Effector CD4-positive, alpha-beta T cell (primary cell): ENCODE results near the gene FLNB.

Experiments used
- DNase-seq: peaks from one replicate; pipeline ENCODE4 v3.0.0-alpha.2; 2020

Gene FLNB

DNA sequence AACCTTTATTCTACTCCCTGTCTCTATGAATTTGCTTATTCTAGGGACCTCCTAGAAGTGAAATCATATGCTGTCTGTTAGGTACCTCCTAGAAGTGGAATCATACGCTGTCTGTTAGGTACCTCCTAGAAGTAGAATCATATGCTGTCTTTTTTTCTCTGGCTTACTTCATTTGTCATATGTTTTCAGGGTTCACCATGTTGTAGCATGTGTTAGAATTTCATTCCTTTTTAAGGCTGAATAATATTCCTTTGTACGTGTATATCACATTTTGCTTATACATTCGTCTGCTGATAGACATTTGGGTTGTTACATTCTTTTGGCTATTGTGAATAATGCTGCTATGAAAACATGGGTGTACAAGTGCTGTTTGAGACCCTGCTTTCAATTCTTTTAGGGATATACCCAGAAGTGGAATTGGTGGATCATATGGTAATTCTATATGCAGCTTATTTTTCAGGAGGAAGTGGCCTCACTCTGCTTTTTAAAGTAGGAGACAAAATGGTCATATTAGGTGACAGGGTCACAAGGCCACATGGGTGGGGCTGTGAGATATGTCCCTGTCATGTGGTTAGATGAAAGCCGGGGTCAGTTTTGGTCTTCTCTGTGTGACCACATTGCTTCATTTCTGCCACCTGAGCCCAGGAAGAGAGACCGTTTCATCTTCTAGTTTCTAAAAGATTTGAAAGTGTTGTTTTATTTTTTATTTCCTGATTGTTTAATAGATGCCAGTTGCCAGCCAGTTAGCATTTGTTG lies 76.7 kb downstream of the FLNB start:
- no peak for DNase-seq

DNA sequence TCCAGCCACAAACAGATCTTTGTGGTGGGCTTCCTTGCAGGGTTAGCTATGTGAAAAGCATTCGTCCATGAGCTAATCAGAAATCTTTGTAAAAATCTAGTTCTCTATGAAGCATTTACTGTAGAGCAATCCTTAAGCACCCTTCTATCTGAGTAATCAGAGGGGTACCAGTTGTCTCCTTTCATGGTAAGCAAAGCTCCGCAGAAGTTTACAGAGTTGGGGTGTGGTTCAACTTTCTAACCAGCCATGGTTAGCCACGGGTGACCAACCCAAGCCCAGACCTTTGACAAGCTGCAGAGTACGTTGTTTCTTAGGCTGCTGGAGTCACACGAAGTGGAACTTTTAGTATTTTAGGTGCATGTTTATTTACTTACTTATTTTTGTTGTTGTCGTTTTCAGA lies 77.4 kb downstream of the FLNB start:
- no peak for DNase-seq

DNA sequence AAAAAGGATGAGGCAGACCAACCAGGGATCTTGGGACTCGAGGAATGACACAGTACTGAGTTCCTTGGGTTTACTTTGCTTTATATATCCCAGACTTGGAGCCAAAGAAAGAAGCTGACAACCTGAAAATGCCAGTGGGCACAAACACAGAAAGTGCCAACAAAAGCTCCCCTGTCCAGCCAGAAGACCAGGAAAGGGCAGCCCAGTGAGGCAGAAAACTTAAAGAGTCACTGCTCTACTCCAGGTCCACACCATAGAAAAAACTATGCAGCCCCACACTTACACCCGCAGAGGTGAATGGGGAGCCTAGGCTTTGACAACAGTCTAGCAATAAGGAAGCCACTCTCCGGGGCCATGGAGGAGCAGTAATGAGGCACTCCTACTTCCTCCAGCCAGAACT lies 80.3 kb downstream of the FLNB start:
- no peak for DNase-seq

DNA sequence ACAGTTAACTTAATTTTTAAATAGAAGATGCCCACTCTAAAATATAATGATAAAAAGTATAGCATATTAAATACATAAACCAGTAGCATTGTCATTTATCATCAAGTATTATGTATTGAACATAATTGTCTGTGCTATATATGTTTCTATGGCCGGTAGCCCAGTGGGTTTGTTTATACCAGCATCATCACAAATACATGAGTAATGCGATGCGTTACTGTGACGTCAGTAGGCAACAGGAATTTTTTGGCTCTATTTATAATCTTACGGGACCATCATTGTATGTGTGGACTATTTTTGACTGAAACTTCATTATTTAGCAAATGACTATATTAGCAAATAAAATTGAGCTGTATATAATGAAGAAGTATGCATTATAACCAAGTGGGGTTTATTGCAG lies 82.1 kb downstream of the FLNB start:
- DNase-seq = no peak

DNA sequence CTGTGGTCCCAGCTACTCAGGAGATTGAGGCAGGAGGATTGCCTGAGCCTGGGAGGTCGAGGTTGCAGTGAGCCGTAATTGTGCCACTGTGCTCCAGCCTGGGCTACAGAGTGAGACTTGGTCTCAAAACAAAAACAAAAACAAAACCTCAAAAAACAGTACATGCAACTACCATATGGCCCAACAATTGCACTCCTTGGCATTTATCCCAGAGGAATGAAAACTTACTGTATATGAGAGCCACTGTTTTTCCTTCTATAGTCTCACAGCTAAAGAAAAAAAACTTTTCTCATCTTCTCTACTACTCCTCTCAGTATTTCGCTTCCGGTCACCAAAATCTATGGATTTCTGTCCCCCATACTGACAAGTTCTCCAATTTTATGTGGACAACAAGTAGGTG lies 84.3 kb downstream of the FLNB start:
- no peak for DNase-seq

DNA sequence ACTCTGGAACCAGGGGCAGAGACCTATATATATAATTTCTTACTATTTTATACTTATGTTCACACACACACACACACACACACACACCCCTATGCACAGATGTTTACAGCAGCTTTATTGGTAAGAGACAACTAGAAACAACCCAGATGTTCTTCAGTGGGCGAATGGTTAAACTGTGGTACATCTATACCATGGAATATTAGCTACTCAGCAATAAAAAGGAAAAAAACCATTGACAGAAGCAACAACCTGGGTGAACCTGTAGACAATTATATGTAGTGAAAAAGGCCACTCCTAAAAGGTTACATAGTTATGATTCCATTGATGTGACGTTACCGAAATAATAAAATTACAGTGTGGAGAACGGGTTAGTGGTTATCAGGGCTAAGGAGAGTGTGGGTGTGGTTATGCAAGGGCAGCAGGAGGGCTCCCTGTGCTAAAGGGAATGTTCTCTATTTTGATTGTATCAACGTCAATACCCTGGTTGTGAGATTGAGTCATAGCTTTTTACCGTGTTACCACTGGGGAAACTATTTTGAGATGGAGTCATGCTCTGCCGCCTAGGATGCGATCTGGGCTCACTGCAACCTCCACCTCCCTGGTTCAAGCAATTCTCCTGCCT lies 85.5 kb downstream of the FLNB start:
- DNase-seq = no peak

DNA sequence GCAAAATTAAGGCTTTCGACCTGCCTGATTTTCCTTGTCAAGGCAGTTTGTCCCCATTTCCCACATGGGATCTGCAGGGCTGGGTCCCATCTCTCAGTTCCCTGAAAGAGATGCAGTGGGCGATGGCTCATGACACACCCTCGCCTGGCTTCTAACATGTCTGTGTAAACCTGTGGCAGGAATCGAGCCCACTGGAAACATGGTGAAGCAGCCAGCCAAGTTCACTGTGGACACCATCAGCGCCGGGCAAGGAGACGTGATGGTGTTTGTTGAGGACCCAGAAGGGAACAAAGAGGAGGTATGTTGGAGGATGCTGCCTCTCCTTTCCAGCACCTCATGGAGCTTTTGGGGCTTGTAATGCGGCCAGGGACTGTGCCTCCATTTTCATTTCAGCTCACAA lies 86.4 kb downstream of the FLNB start:
- DNase-seq = no peak

DNA sequence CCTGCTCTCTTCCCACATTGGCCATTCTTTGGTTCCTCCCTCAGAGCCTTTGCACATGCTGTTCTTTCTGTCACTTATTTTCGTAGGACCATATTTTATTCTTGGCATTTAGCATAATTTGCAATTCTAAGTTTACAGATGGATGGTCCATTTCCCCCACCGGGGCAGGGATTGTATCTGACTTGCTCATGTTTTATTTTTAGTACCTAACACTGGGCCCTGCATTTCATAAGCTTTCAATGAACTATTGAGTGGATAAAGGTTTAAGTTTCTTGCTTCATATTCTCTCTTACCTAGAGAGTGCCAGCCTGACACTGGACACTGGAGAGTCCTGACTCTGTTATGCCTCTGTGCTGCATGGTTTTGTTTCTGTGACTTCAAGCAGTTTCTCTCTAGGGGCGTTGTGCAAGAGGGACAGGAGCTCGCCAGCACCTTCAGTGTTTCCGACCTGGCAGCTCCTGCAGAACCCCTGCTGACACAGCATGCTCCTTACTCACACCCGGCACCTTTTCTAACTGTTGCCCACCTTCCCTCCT lies 87.4 kb downstream of the FLNB start:
- no peak for DNase-seq

DNA sequence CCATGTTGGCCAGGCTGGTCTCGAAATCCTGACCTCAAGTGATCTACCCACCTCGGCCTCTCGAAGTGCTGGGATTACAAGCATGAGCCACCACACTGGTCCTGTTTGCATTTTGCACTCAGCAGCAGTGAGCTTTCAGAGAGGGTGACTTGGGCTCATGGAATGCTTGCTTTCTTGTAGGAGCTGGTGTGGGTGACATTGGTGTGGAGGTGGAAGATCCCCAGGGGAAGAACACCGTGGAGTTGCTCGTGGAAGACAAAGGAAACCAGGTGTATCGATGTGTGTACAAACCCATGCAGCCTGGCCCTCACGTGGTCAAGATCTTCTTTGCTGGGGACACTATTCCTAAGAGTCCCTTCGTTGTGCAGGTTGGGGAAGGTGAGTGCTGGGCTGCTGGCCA lies 90.3 kb downstream of the FLNB start:
- DNase-seq = no peak

DNA sequence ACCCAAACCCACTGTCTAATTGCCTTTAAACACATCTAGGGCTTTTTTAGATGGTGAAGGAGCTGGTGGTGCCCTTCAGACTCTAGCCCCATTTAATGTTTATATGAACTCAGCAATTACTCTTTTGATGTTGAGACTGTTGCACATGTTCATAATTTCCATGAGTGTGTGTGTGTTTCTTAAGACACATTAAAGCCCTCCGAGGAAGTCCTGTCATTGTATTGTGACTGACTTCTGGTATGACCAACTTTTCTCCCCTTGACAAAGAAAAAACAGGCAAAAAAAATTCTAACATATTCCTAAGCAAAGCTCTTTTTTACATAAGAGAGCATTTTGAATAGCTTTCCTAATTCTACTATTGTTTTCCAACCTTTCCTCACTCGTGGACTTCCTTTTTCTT lies 91.6 kb downstream of the FLNB start:
- no peak for DNase-seq

DNA sequence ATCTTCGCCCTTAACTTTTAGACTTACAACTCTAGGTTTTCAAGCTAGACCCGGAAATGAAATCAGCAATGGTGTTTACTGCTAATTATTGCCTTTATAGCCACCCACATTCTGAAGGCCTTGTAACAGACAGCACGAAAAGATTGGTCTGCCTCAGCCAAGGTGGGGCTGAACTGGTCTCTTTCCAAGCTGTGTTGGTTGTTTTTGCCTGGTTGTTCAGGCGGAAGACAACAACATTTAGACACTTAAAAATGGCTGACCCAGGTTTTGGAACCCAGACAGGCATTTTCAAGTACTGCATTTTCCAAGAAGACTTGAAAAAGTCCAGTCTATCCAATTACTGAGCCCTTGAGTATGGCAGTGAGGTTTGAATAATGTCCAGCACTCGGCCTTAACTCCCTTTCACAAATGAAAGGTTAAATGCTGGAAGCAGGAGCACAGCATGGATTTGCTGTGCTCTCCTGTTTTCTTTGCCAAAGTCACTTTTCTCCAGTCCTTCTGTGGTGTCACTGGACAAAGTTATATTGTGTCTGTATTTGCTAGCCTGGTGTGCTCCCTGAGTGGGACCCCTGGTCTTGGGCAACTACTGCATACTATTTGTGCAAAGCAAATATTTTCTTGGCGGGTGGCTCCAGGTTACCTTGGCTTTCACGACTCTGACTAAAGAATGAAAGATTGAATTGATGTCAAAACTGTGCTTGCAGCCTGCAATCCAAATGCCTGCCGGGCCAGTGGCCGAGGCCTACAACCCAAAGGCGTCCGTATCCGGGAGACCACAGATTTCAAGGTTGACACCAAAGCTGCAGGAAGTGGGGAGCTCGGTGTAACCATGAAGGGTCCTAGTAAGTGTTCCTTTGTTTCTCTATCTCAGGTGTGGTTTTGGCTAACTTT lies 93.5 kb downstream of the FLNB start:
- DNase-seq = no peak

DNA sequence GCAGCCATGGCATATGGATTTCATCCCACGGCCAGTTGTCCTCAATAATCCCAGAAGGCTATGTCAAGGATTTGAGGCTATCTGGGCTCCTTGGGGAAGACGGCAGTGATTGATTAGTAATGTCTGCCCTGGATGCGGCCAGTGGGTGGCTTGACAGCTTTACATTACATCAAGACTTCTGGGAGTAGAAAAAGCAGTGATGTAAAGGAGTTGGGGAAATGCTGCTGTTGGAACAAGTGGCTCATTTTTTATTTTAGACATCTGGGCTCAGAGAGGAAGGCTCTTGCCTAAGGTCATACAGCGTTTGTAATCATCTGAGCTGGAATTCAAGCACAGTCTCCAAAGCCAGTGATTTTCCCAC lies 94.1 kb downstream of the FLNB start:
- DNase-seq = no peak

DNA sequence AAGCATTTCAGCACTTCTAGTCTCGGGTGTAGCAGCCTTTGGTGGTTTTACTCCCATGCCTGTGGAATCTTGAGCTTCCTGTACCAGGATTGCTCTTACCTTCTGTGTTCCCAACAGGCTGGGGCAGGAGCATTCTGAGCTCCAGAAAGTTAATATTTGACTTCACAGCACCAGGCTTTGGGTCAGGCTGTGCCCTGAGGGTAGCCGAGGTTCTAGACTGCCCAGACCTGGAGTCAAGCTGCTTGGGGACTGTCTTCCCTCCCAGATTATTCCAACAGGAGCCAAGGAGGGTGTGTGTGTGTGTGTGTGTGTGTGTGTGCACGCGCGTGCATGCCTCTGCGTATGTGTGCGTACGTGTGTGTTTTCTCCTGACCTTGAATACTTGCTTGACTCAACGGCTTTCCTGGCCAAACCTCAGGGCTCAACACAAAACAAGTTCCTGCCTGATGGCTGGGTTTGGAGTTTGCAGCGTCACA lies 94.8 kb downstream of the FLNB start:
- DNase-seq = no peak

DNA sequence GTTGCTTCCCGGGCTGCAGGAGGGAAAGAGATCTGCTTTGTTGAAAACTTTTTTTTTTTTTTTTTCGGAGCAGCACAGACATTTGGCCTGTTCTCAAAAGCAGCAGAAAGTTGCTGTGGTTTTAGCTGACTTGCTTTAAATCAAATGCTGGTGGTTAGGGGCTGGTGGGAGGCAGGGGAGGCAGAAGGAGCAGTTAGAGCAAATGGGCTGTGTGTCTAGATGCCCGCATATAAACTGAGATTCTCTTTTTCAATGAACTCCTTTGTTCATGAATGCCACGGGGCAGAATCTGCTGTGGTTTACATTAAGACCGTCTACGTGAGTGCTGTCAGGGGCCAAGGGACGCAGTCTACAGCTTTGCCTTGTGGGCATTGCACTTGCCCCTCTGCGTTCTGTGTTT lies 95.9 kb downstream of the FLNB start:
- no peak for DNase-seq

DNA sequence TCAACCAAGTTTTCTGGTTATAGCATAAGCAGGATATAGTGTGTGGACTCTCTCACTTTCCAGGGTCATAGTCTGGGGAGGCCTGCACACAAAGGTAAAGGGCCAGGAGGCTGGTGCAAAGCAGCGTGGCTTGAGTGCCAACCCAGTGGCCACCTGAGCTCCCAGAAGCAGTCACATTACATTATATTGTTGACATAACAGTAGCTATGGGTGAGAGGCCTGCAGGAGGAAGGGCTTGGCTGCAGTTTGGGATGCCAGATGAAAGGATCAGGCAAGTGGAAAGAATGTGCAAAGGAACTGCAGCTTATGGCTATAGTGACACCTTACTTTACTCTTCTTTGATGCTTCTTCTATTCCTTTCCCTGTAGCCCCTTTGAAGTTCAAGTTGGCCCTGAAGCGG lies 96.5 kb downstream of the FLNB start:
- DNase-seq = no peak

DNA sequence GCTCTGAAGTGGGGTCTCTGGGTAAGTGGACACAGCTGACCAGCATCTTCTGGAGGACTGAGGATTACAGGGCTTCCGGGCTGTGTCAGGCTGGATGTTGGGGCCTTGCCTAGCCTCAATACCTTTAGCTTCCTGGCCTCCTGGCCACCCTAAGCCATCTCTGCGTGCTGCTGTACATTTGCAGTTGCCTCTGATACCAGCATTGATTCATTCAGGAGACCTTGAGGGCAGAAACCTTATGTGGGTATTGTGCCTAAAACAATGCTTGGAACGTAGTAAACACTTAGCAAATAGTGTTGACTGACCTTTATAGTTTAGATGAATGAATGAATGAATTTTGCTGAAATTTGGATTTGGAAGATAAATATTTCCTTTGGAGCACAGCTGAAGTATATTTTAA lies 97.0 kb downstream of the FLNB start:
- DNase-seq = no peak

DNA sequence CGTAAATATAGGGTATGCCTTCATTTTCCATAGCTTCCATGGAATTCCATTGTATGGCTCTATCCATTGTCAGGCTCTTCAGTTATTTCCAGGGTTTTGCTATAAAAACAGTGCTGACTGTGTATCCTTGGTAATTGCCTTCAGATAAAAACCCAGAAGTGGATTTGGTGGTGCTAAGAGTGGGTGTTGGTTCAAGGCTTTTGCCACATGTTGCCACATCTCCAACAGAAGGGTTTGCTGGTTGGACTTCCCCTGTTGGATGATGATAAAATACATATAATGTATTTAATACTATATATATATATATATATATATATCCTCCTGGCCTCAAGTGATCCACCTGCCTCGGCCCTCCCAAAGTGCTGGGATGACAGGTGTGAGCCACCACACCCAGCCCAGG lies 97.8 kb downstream of the FLNB start:
- no peak for DNase-seq

DNA sequence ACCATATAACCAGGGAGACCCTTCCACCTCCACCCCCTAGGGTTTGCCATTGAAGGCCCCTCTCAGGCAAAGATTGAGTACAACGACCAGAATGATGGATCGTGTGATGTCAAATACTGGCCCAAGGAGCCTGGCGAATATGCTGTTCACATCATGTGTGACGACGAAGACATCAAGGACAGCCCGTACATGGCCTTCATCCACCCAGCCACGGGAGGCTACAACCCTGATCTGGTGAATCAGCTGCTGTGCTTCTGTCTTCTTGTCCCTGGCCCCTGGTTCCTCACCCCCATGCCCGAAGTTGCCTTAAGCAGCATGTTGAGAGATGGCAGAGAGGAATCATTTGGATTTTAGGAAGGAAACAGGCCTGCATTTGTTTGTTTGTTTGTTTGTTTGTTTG lies 98.4 kb downstream of the FLNB start:
- DNase-seq = no peak

DNA sequence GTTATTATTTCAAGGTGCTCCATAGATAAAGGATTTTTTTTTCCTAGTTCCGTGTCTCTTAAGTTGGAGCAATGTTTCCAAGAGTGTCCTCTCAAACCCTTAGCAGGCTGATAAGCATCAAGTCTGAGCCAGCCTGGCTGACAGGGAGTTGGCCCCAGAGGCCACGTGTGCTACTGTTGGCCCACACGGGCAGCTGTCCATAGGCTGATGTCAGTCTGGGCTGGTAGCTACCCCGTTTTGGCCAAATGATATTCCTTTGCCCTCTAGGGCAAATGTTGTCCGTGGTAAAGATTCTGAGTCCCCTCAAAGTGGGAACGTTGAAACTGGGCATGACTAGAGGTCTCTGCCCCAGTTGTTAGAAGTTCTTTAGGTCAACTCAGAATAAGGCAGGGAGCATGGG lies 99.4 kb downstream of the FLNB start:
- DNase-seq = no peak

DNA sequence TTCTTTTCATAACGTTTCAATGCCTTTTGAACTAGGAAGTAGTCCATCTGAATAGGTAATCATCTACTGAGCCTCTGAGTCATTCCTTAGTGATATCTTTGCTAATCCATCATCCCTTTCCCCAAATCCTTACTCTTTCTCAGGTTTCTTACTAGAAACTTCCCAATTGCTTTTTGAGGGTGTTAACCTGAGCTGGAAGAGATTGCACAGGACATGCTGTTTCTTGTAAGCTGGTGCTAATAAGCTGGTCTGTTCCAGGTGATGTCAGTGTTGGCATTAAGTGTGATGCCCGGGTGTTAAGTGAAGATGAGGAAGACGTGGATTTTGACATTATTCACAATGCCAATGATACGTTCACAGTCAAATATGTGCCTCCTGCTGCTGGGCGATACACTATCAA lies 101.5 kb downstream of the FLNB start:
- no peak for DNase-seq

DNA sequence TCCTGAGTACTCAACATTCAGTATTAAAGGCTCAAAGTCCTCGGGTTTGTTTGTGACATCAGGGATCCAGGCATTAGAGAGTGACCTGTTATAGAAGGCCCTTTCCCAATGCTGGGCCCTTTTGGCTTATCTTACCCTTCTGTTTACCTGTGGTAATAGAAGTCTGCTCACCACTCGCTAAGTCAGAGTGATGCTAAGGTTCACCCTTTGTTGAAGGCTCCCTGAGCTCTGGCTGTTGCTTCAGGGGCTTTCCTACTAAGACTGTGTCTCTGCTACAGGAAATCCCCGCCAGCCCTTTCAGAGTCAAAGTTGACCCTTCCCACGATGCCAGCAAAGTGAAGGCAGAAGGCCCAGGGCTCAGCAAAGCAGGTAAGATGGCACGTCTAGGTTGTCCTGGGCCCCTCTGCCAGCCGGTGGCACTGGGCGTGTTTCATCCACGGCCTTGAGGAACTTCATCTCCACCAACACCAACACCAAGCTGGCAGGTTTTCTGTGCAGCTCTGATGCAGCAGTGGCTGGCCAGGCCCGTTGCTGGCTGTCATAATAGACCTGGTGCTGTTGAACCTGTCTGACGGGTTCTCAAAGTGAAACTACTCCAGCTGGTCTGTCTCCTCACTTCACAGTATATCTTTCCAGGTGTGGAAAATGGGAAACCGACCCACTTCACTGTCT lies 103.4 kb downstream of the FLNB start:
- no peak for DNase-seq

DNA sequence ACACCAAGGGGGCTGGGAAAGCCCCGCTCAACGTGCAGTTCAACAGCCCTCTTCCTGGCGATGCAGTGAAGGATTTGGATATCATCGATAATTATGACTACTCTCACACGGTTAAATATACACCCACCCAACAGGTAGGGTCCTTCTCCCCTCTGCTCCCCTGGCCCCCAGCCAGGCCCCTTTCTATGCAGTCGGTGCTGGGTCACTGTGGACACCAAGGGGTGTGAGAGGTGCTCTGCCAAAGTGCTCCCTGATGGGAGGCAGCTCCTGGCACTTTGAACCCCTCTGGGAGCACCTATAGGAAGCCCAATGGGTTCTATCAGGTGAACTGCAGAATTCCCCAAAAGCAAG lies 103.9 kb downstream of the FLNB start:
- no peak for DNase-seq

DNA sequence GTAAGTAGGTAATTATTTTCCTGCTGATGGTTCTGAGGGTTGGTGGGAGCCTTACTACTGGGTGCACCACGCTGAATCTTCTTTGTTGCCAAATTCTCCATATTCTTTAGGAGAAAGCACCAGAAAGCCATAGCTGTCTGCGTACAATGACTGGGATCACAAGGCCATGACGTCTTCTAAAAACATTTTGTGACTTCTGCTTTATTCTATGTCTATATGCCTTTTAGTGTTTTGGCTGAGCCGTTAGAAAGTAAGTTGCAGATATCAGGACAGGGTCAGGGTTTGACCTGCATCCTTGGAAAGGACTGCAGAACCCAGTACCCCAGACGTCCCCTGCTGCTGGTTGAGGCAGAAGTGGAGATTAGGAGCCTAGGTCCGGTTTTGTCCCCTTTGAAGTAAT lies 107.0 kb downstream of the FLNB start:
- DNase-seq = no peak
